ENCODE results near the gene TRIM44.

Gene TRIM44

GRCh38 chr11:35779409-35779808 lies 116.8 kb downstream of the TRIM44 start:
- Histone ChIP-seq H3K9me3 (ENCODE audit: insufficient read depth, low read length) (no peaks in the 10 kb centered on the region), H3K27me3 (ENCODE audit: insufficient read depth, insufficient read length) (no peaks in the 10 kb centered on the region), H3K4me3 (ENCODE audit: insufficient read length, low read depth) (no peak overlapping the region), H3K36me3 (ENCODE audit: insufficient read depth, insufficient read length, low read length) (peaks cover 4% of the 10 kb centered on the region), H3K4me1 (ENCODE audit: insufficient read depth, insufficient read length) (peaks cover 2% of the 10 kb centered on the region), H3K9ac (ENCODE audit: insufficient read length, low read depth) (no peak overlapping the region)
- TF ChIP-seq SUZ12 (IDR thresholded peaks at IDR 0.05; ENCODE audit: extremely low read depth, insufficient read depth, insufficient read length) (no peak), ZNF274 (IDR thresholded peaks at IDR 0.05; ENCODE audit: low read depth, low read length) (no peak), YY1 (IDR thresholded peaks at IDR 0.05; ENCODE audit: insufficient read depth, insufficient read length) (no peak)
- DNase-seq (ENCODE audit: low read depth, low spot score) = no peak

DNA sequence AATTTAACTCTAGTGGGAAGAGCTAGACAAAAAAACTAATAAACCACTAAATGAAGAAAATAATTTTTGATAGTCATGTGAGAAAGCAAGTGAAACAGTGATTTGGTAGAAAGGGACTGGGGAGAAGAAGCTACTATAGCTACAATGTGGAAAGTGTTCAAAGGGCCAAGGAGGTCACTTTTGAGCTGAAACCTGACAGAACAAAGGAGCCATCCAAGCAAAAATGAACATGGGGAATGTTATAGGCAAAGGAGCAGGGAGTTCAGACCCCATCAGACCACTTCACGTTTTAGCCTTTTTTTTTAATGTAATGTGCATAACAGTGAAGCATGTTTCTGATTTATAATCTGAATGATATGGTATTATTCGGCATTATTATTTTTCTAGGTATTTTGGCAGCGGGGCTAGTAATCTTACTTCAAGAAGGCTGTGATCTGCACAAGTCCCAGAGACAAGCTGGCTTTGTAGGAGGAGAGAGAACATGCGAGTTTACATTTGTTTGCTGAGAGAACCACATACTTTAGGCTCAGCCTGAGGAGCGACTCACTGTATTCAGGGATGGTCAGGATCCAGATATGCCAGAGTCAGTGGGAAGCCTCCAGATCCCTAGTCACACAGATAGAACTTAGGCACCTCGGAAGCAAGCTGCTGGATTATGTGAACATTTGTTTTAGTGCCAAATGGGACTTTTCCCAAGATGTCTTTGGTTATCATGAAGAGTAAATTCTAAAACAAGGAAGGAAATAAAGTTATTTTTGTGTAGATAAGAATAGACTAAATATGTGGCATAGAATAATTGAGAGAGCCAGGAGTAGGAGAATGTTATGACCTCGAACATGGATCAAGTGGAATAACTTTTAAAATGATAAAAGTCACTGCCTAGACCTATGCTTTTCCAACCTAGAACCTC lies 118.6 kb downstream of the TRIM44 start:
- Histone ChIP-seq H3K9ac (ENCODE audit: insufficient read length, low read depth) (no peak overlapping the region), H3K27me3 (ENCODE audit: insufficient read depth, insufficient read length) (no peaks in the 10 kb centered on the region), H3K9me3 (ENCODE audit: insufficient read depth, low read length) (no peaks in the 10 kb centered on the region), H3K4me1 (ENCODE audit: insufficient read depth, insufficient read length) (peaks cover 2% of the 10 kb centered on the region), H3K4me3 (ENCODE audit: insufficient read length, low read depth) (no peak overlapping the region), H3K36me3 (ENCODE audit: insufficient read depth, insufficient read length, low read length) (peaks cover 4% of the 10 kb centered on the region)
- TF ChIP-seq SUZ12 (IDR thresholded peaks at IDR 0.05; ENCODE audit: extremely low read depth, insufficient read depth, insufficient read length) (no peak), YY1 (IDR thresholded peaks at IDR 0.05; ENCODE audit: insufficient read depth, insufficient read length) (no peak), ZNF274 (IDR thresholded peaks at IDR 0.05; ENCODE audit: low read depth, low read length) (no peak)
- no peak for DNase-seq (ENCODE audit: low read depth, low spot score)

GRCh38 chr11:35781861-35782470 lies 119.4 kb downstream of the TRIM44 start:
- DNase-seq (ENCODE audit: low read depth, low spot score) = no peak
- peaks cover 2% of the 10 kb centered on the region for H3K4me1 ChIP-seq (ENCODE audit: insufficient read depth, insufficient read length)
- no peak overlapping the region for H3K9ac ChIP-seq (ENCODE audit: insufficient read length, low read depth)
- no peaks in the 10 kb centered on the region for H3K27me3 ChIP-seq (ENCODE audit: insufficient read depth, insufficient read length)
- no peaks in the 10 kb centered on the region for H3K9me3 ChIP-seq (ENCODE audit: insufficient read depth, low read length)
- TF ChIP-seq YY1 (IDR thresholded peaks at IDR 0.05; ENCODE audit: insufficient read depth, insufficient read length) = no peak
- TF ChIP-seq ZNF274 (IDR thresholded peaks at IDR 0.05; ENCODE audit: low read depth, low read length) = no peak
- no peak for TF ChIP-seq SUZ12 (IDR thresholded peaks at IDR 0.05; ENCODE audit: extremely low read depth, insufficient read depth, insufficient read length)
- no peak overlapping the region for H3K4me3 ChIP-seq (ENCODE audit: insufficient read length, low read depth)
- H3K36me3 ChIP-seq (ENCODE audit: insufficient read depth, insufficient read length, low read length) = peaks cover 4% of the 10 kb centered on the region

DNA sequence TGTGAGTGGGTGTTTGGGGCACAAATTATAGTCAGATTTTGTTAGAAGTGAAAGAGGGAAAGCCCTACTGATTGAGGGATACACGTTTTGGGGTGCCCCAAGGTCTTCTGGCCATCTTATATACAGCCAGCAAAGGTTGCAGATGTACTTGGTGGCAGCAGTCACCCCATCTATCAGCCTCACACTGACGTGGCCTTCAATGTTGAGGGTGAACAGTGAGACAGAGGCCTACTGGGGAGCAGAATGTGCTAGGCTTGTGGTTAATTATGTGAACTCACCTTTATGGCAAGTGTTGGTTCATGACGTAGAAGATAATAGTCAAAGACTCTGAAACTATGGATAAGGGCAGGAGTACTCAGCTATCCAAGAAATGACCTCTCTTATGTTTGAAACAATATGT lies 121.2 kb downstream of the TRIM44 start:
- DNase-seq (ENCODE audit: low read depth, low spot score) = no peak
- Histone ChIP-seq H3K27me3 (ENCODE audit: insufficient read depth, insufficient read length) (no peaks in the 10 kb centered on the region), H3K4me3 (ENCODE audit: insufficient read length, low read depth) (no peak overlapping the region), H3K9ac (ENCODE audit: insufficient read length, low read depth) (no peak overlapping the region), H3K36me3 (ENCODE audit: insufficient read depth, insufficient read length, low read length) (peaks cover 4% of the 10 kb centered on the region), H3K9me3 (ENCODE audit: insufficient read depth, low read length) (no peaks in the 10 kb centered on the region), H3K4me1 (ENCODE audit: insufficient read depth, insufficient read length) (peaks cover 2% of the 10 kb centered on the region)
- TF ChIP-seq SUZ12 (IDR thresholded peaks at IDR 0.05; ENCODE audit: extremely low read depth, insufficient read depth, insufficient read length) (no peak), YY1 (IDR thresholded peaks at IDR 0.05; ENCODE audit: insufficient read depth, insufficient read length) (no peak), ZNF274 (IDR thresholded peaks at IDR 0.05; ENCODE audit: low read depth, low read length) (no peak)

GRCh38 chr11:35784699-35785098 lies 122.1 kb downstream of the TRIM44 start:
- Histone ChIP-seq H3K4me1 (ENCODE audit: insufficient read depth, insufficient read length) (no peaks in the 10 kb centered on the region), H3K36me3 (ENCODE audit: insufficient read depth, insufficient read length, low read length) (peaks cover 4% of the 10 kb centered on the region), H3K4me3 (ENCODE audit: insufficient read length, low read depth) (no peak overlapping the region), H3K27me3 (ENCODE audit: insufficient read depth, insufficient read length) (no peaks in the 10 kb centered on the region), H3K9me3 (ENCODE audit: insufficient read depth, low read length) (no peaks in the 10 kb centered on the region), H3K9ac (ENCODE audit: insufficient read length, low read depth) (no peak overlapping the region)
- DNase-seq (ENCODE audit: low read depth, low spot score) = no peak
- no peak for TF ChIP-seq ZNF274 (IDR thresholded peaks at IDR 0.05; ENCODE audit: low read depth, low read length)
- no peak for TF ChIP-seq SUZ12 (IDR thresholded peaks at IDR 0.05; ENCODE audit: extremely low read depth, insufficient read depth, insufficient read length)
- TF ChIP-seq YY1 (IDR thresholded peaks at IDR 0.05; ENCODE audit: insufficient read depth, insufficient read length) = no peak

DNA sequence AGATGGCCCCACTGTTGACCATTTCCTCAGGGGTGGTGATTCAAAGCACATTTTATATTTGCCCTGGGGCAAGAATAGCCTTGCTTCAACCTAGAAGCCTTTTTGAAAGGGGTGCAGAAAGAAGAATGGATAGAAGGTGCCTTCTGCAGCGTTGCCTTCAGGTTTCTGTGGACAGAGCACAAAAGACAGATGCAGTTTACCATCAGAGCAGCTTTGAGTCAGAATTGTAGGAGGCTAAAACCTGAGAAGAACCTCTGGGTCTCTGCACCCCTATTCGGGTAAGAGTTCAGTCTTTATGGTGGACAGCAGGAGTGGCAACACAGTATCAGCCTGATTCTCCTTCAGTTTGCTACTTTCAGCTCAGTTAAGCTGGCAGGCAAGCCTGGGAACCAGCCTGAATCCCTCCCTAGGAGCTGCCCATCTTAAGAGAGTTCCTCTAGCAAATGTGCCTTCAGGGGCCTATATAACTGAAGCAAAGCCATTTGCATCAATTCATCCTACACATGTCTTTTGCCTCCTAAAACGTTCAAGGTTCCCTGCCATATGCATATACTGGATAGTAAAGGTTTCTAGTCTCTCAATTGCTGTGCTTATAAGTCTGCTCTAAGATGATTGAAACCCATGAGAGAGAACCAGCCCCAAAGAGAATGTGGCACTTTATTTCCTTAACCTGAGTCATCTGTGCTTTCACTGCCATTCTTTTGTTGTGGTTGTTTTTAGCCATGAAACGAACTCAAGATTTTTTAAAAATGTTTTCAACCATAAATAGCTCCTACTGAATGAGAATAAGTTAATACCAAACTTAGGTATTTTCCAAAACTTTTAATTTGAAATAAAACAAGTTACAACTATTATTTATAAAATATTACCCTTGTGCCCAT lies 123.0 kb downstream of the TRIM44 start:
- no peak for DNase-seq (ENCODE audit: low read depth, low spot score)
- H3K4me3 ChIP-seq (ENCODE audit: insufficient read length, low read depth) = no peak overlapping the region
- H3K4me1 ChIP-seq (ENCODE audit: insufficient read depth, insufficient read length) = no peaks in the 10 kb centered on the region
- TF ChIP-seq SUZ12 (IDR thresholded peaks at IDR 0.05; ENCODE audit: extremely low read depth, insufficient read depth, insufficient read length) (no peak), YY1 (IDR thresholded peaks at IDR 0.05; ENCODE audit: insufficient read depth, insufficient read length) (no peak), ZNF274 (IDR thresholded peaks at IDR 0.05; ENCODE audit: low read depth, low read length) (no peak)
- H3K9me3 ChIP-seq (ENCODE audit: insufficient read depth, low read length) = no peaks in the 10 kb centered on the region
- H3K36me3 ChIP-seq (ENCODE audit: insufficient read depth, insufficient read length, low read length) = peaks cover 4% of the 10 kb centered on the region
- H3K27me3 ChIP-seq (ENCODE audit: insufficient read depth, insufficient read length) = no peaks in the 10 kb centered on the region
- no peak overlapping the region for H3K9ac ChIP-seq (ENCODE audit: insufficient read length, low read depth)

Data from NT2/D1 (cell line).